Panc1 (cell line): Measurements from ENCODE around the gene CNMD. TPM values are rescaled to one million over a fixed set of nuclear protein-coding genes. Genes with fewer than 3 reads are reported as not detected.

ENCODE experiments used
- ATAC-seq: fragments of 200-7000 bp; cut with Tn5 transposase; 2 replicates; pipeline ENCODE4 v1.9.1; 2020; ENCODE audit warnings: mild to moderate bottlenecking, moderate library complexity
- BruUV-seq: library from RNA; stranded (reverse); fragments of 400-500 nt; replicated peaks from 2 replicates; lab custom pipeline; 2021; lab: Mats Ljungman, UMichigan
- CTCF ChIA-PET: fragments of 300-600 bp; sonication (Branson Sonifier 250); formaldehyde crosslinking; loops from one replicate; lab custom pipeline; 2022; ENCODE audit warnings: antibody characterized with exemption; lab: Charles Lee
- POLR2A ChIA-PET: fragments of 300-600 bp; sonication (Branson Sonifier 250); formaldehyde crosslinking; loops from one replicate; lab custom pipeline; 2022; ENCODE audit warnings: antibody characterized with exemption; lab: Charles Lee
- DNase-seq: peaks from one replicate; pipeline ENCODE4 v3.0.0-alpha.2; 2010; ENCODE audit warnings: low read depth, low spot score
- H3K27ac ChIP-seq: 2 replicates; pipeline ENCODE4 v1.5.1; 2011; ENCODE audit warnings: mild to moderate bottlenecking, low read length, inconsistent platforms
- H3K27me3 ChIP-seq: fragments of 200-500 bp; sonication (Bioruptor generic); 2 replicates; pipeline ENCODE4 v1.6.0; 2014; ENCODE audit warnings: low read length, inconsistent platforms; ENCODE audit not compliant: control insufficient read depth, insufficient read depth
- H3K36me3 ChIP-seq: fragments of 200-500 bp; sonication (Bioruptor generic); 2 replicates; pipeline ENCODE4 v1.5.1; 2014; ENCODE audit warnings: inconsistent platforms, mild to moderate bottlenecking, low read length, moderate library complexity; ENCODE audit not compliant: control insufficient read depth, insufficient read depth
- H3K4me1 ChIP-seq: 2 replicates; pipeline ENCODE4 v1.5.1; 2011; ENCODE audit warnings: inconsistent platforms, mild to moderate bottlenecking, low read length, moderate library complexity; ENCODE audit not compliant: control insufficient read depth, insufficient read depth
- H3K4me3 ChIP-seq, 2 experiments: 2 replicates each; pipeline ENCODE4 v1.5.1; 2011 to 2012; ENCODE audit warnings: low read depth in 2 of 2, low read length in 2 of 2, mild to moderate bottlenecking in 2 of 2, inconsistent platforms in 1 of 2, moderate library complexity in 1 of 2
- H3K9me3 ChIP-seq: fragments of 200-500 bp; sonication (Bioruptor generic); 2 replicates; pipeline ENCODE4 v1.5.1; 2014; ENCODE audit warnings: low read depth, mild to moderate bottlenecking, inconsistent platforms, low read length, moderate library complexity; ENCODE audit not compliant: control insufficient read depth, insufficient read depth
- CTCF ChIP-seq: fragments of 450-650 bp; IDR thresholded peaks from 2 replicates; pipeline ENCODE4 v1.5.1; 2017; ENCODE audit warnings: mild to moderate bottlenecking
- POLR2AphosphoS5 ChIP-seq: IDR thresholded peaks from 2 replicates; pipeline ENCODE4 v1.6.1; 2012; ENCODE audit warnings: mild to moderate bottlenecking, low read depth, low read length, moderate library complexity
- SIN3A ChIP-seq: IDR thresholded peaks from 2 replicates; pipeline ENCODE4 v1.6.1; 2012; ENCODE audit warnings: low read depth, mild to moderate bottlenecking, low read length, moderate library complexity, borderline replicate concordance; ENCODE audit not compliant: insufficient read depth
- TCF7L2 ChIP-seq: IDR thresholded peaks from 2 replicates; pipeline ENCODE4 v1.6.1; 2011; ENCODE audit warnings: mild to moderate bottlenecking, low read depth, low read length, inconsistent platforms
- in situ Hi-C: cut with HindIII; loops from 2 replicates; pipeline ENCODE4 v1.10.0; 2016; ENCODE audit warnings: low sequenced_read_pairs, low pct_unique_long_range_greater_than_20kb
- intact Hi-C: fragments of 100-400 bp; cut with micrococcal nuclease; formaldehyde crosslinking; loops from one replicate; pipeline ENCODE4 v1.10.0; 2022; ENCODE audit not compliant: unreplicated experiment
- total RNA-seq: library from RNA; stranded (reverse); gene quantifications from one replicate; pipeline ENCODE4 v1.2.1, GENCODE V29; 2021; ENCODE audit not compliant: unreplicated experiment
- TF ChIP-seq, protein P1 (sequence below), 2 experiments: IDR thresholded peaks; 2 replicates each; pipeline ENCODE4 v1.6.1; 2011 to 2012; ENCODE audit warnings: low read depth in 2 of 2, control low read depth in 1 of 2, low read length in 1 of 2, mild to moderate bottlenecking in 1 of 2, moderate library complexity in 1 of 2; ENCODE audit not compliant: insufficient read depth in 1 of 2

CNMD gene
- total RNA-seq, 1 experiment from 2014 or later = not detected

DNA sequence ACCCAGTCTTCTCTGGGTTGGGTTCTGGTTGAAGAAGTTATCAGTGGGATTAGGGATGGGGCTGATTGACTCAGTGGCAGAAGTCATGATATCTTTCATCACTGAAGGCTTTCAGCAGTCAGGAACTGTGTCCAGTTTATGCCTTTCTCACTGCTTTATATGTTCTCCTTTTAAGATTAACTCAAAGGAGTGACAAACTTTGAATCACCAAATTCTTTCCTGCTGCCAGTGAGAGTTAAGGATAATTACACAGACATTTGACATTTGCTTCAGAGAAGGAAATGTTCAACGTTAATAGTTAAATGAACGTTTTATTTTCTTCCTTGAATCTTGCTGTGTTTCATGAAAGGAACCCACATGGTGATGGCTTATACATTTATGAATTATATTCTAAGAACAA is 41.0 kb upstream of the CNMD start:
- Histone ChIP-seq H3K27ac (no peak overlapping the region), H3K9me3 (no peaks in the 10 kb centered on the region), H3K36me3 (no peaks in the 10 kb centered on the region), H3K4me3 (no peak overlapping the region), H3K4me1 (no peaks in the 10 kb centered on the region), H3K27me3 (no peaks in the 10 kb centered on the region)
- no TSS peak for BruUV-seq
- ChIA-PET CTCF (interaction anchor here (0.6 kb wide), 1 partner anchor 191 kb away, joined by 4 read pairs; no protein-coding TSS in a partner anchor), POLR2A (no interaction called here)
- ATAC-seq (no peak), DNase-seq (no peak)
- intact Hi-C loops = no loop called here
- TF ChIP-seq, protein P1, sequence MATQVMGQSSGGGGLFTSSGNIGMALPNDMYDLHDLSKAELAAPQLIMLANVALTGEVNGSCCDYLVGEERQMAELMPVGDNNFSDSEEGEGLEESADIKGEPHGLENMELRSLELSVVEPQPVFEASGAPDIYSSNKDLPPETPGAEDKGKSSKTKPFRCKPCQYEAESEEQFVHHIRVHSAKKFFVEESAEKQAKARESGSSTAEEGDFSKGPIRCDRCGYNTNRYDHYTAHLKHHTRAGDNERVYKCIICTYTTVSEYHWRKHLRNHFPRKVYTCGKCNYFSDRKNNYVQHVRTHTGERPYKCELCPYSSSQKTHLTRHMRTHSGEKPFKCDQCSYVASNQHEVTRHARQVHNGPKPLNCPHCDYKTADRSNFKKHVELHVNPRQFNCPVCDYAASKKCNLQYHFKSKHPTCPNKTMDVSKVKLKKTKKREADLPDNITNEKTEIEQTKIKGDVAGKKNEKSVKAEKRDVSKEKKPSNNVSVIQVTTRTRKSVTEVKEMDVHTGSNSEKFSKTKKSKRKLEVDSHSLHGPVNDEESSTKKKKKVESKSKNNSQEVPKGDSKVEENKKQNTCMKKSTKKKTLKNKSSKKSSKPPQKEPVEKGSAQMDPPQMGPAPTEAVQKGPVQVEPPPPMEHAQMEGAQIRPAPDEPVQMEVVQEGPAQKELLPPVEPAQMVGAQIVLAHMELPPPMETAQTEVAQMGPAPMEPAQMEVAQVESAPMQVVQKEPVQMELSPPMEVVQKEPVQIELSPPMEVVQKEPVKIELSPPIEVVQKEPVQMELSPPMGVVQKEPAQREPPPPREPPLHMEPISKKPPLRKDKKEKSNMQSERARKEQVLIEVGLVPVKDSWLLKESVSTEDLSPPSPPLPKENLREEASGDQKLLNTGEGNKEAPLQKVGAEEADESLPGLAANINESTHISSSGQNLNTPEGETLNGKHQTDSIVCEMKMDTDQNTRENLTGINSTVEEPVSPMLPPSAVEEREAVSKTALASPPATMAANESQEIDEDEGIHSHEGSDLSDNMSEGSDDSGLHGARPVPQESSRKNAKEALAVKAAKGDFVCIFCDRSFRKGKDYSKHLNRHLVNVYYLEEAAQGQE (IDR thresholded peaks at IDR 0.05; ENCODE audit: insufficient read depth in 1 of 2, low read depth in 2 of 2, low read length in 1 of 2) = no peak
- TF ChIP-seq POLR2AphosphoS5 (no peak), TCF7L2 (no peak), CTCF (no peak), SIN3A (no peak)
- in situ Hi-C loops = no loop called here

- TF ChIP-seq POLR2AphosphoS5 = no peak
- TF ChIP-seq CTCF = no peak
- TF ChIP-seq, protein P1 (IDR thresholded peaks at IDR 0.05; ENCODE audit: insufficient read depth in 1 of 2, low read depth in 2 of 2, low read length in 1 of 2) = no peak
- no peak for TF ChIP-seq SIN3A
- no peak for TF ChIP-seq TCF7L2
- no TSS peak for BruUV-seq
- no peak overlapping the region for H3K27ac ChIP-seq
- no peaks in the 10 kb centered on the region for H3K36me3 ChIP-seq
- no peak overlapping the region for H3K4me3 ChIP-seq
- intact Hi-C loops (no loop called here), in situ Hi-C loops (no loop called here)
- DNase-seq (no peak), ATAC-seq (no peak)
- ChIA-PET CTCF (interaction anchor here (0.6 kb wide), 1 partner anchor 192 kb away, joined by 4 read pairs; no protein-coding TSS in a partner anchor), POLR2A (no interaction called here)
- no peaks in the 10 kb centered on the region for H3K9me3 ChIP-seq
- no peaks in the 10 kb centered on the region for H3K4me1 ChIP-seq
- no peaks in the 10 kb centered on the region for H3K27me3 ChIP-seq
These were observed 40.5 kb upstream of the CNMD start for GRCh38 chr13:52780092-52780491.
